GM19240 (cell line): ENCODE data around the gene PRH2.

Experiments
- DNase-seq: peaks from one replicate; pipeline ENCODE4 v3.0.0; 2011; ENCODE audit warnings: low spot score; ENCODE audit not compliant: insufficient read length

The PRH2 gene

GRCh38 chr12:10960211-10960610 is 31.2 kb downstream of the PRH2 start:
- DNase-seq, result no peak

GRCh38 chr12:10965476-10965875 is 36.4 kb downstream of the PRH2 start:
- no peak for DNase-seq

GRCh38 chr12:10966314-10966713 is 37.3 kb downstream of the PRH2 start:
- no peak for DNase-seq

- no peak for DNase-seq
Observed at GRCh38 chr12:10967409-10967808, 38.4 kb downstream of the PRH2 start.

- no peak for DNase-seq
Observed at GRCh38 chr12:10968765-10969456, 39.9 kb downstream of the PRH2 start.

GRCh38 chr12:10974965-10975364 is 45.9 kb downstream of the PRH2 start:
- no peak for DNase-seq

- no peak for DNase-seq
Observed at GRCh38 chr12:10982244-10982643, 53.2 kb downstream of the PRH2 start.
